ENCODE measurements around the gene BPIFA1. TPM values are rescaled to one million over a fixed set of nuclear protein-coding genes. Genes with fewer than 3 reads are reported as not detected.

The BPIFA1 gene
- total and polyA plus RNA-seq, 2 of the 8 experiments (the other 6 are each of a cell fraction or from before 2014, with no cell fraction given): not detected

GRCh38 chr20:33240923-33241322 lies 5.1 kb downstream of the BPIFA1 start:
- H4K91ac ChIP-seq (replicated peaks; ENCODE audit: insufficient read length, low read length): no peak overlapping the region
- H3K4me1 ChIP-seq (replicated peaks in 1 of 4; ENCODE audit: control insufficient read depth in 3 of 4, insufficient read depth in 4 of 4, low read length in 3 of 4): no peaks in the 10 kb centered on the region
- no peaks in the 10 kb centered on the region for H3K79me2 ChIP-seq (ENCODE audit: control insufficient read depth in 1 of 2, insufficient read depth in 2 of 2, low read length in 2 of 2)
- H3K4me3 ChIP-seq (ENCODE audit: extremely low read depth in 1 of 4, insufficient read depth in 2 of 4, low read depth in 3 of 4, low read length in 4 of 4): no peak overlapping the region
- H4K5ac ChIP-seq (ENCODE audit: insufficient read length, low read depth, low read length): no peak overlapping the region
- H3K4ac ChIP-seq (replicated peaks; ENCODE audit: insufficient read length, low read depth, low read length): no peak overlapping the region
- no peak overlapping the region for H3K4me2 ChIP-seq (ENCODE audit: insufficient read depth in 1 of 2, low read depth in 2 of 2, low read length in 2 of 2)
- no peak overlapping the region for H3K23ac ChIP-seq (ENCODE audit: insufficient read length)
- no peak overlapping the region for H3K14ac ChIP-seq (ENCODE audit: insufficient read length)
- no peaks in the 10 kb centered on the region for H3K36me3 ChIP-seq (ENCODE audit: control insufficient read depth in 2 of 4, insufficient read depth in 4 of 4, low read length in 3 of 4)
- H2BK15ac ChIP-seq (ENCODE audit: low read length): no peak overlapping the region
- WGBS, 2 experiments (ENCODE audit: extremely low coverage in 1 of 2, insufficient coverage in 1 of 2, insufficient read length in 1 of 2, insufficient replicate concordance in 2 of 2, low coverage in 1 of 2, low lambda C conversion rate in 2 of 2, missing lambda C conversion rate in 1 of 2): 83% methylated on average over 5 of the region's 5 CpGs; no CpG with 5 or more reads in 1 of the 2 experiments
- CTCF ChIA-PET (ENCODE audit: partially characterized antibody): interaction anchor here (1.1 kb wide), 1 partner anchor 24 kb away, joined by 3 read pairs; no protein-coding TSS in a partner anchor
- H3K27me3 ChIP-seq (replicated peaks in 1 of 4; ENCODE audit: control insufficient read depth in 3 of 4, extremely low read depth in 1 of 4, insufficient read depth in 3 of 4, low read length in 3 of 4): no peaks in the 10 kb centered on the region
- H3K79me1 ChIP-seq (ENCODE audit: low read depth, low read length): no peaks in the 10 kb centered on the region
- no peak overlapping the region for H2BK5ac ChIP-seq (ENCODE audit: low read depth, low read length)
- H3K9me3 ChIP-seq (ENCODE audit: insufficient read depth in 2 of 2, low read depth in 1 of 2, low read length in 1 of 2): no peaks in the 10 kb centered on the region
- H2BK20ac ChIP-seq (ENCODE audit: low read length): no peak overlapping the region
- DNase-seq (ENCODE audit: low read depth in 1 of 2, low spot score in 2 of 2): no peak
- H3K56ac ChIP-seq (replicated peaks; ENCODE audit: insufficient read length, low read depth, low read length): no peak overlapping the region
- TF ChIP-seq BCL11A (IDR thresholded peaks at IDR 0.05; ENCODE audit: low read depth in 2 of 2, low read length in 2 of 2): no peak
- no peak for TF ChIP-seq RXRA (IDR thresholded peaks at IDR 0.05; ENCODE audit: insufficient read depth, low read depth, low read length)
- TF ChIP-seq ASH2L (IDR thresholded peaks at IDR 0.05; ENCODE audit: low read length): no peak
- TF ChIP-seq KDM5A (IDR thresholded peaks at IDR 0.05; ENCODE audit: low read length): no peak
- TF ChIP-seq MAFK (IDR thresholded peaks at IDR 0.05; ENCODE audit: low read depth, low read length): no peak
- TF ChIP-seq TAF7 (optimal IDR thresholded peaks at IDR 0.05; ENCODE audit: borderline replicate concordance, low read depth, low read length): no peak
- TF ChIP-seq, protein P1, sequence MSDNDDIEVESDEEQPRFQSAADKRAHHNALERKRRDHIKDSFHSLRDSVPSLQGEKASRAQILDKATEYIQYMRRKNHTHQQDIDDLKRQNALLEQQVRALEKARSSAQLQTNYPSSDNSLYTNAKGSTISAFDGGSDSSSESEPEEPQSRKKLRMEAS (IDR thresholded peaks at IDR 0.05): no peak
- no peak for TF ChIP-seq SUZ12 (IDR thresholded peaks at IDR 0.05; ENCODE audit: low read length)
- TF ChIP-seq CHD2 (IDR thresholded peaks at IDR 0.05; ENCODE audit: low read length): no peak
- TF ChIP-seq SIRT6 (IDR thresholded peaks at IDR 0.05; ENCODE audit: low read length): no peak
- TF ChIP-seq SAP30 (IDR thresholded peaks at IDR 0.05; ENCODE audit: insufficient read depth, insufficient replicate concordance, low read length): no peak
- TF ChIP-seq POU5F1 (IDR thresholded peaks at IDR 0.05; ENCODE audit: low read depth, low read length): no peak
- TF ChIP-seq CEBPB (IDR thresholded peaks at IDR 0.05; ENCODE audit: low read depth, low read length): no peak
- TF ChIP-seq TEAD4 (IDR thresholded peaks at IDR 0.05; ENCODE audit: low read depth, low read length): no peak
- TF ChIP-seq TAF1 (IDR thresholded peaks at IDR 0.05; ENCODE audit: low read depth, low read length): no peak
- TF ChIP-seq KDM1A (IDR thresholded peaks at IDR 0.05; ENCODE audit: borderline replicate concordance, low read length): no peak
- no peak overlapping the region for H2AK5ac ChIP-seq (ENCODE audit: low read depth, low read length)
- H3K23me2 ChIP-seq (ENCODE audit: low read depth, low read length): peaks cover 3% of the 10 kb centered on the region; the same call in 1 of the 2 replicates
- H4K20me1 ChIP-seq (replicated peaks in 1 of 2; ENCODE audit: control insufficient read depth in 1 of 2, insufficient read depth in 2 of 2, low read length in 2 of 2): no peaks in the 10 kb centered on the region
- H4K8ac ChIP-seq (ENCODE audit: extremely low read depth, insufficient read depth, low read length): no peak overlapping the region
- no peak overlapping the region for H2BK120ac ChIP-seq (replicated peaks; ENCODE audit: low read depth, low read length)
- H2BK12ac ChIP-seq (ENCODE audit: low read depth, low read length): no peak overlapping the region
- no peak for FAIRE-seq
- H3K9ac ChIP-seq (replicated peaks in 1 of 4; ENCODE audit: extremely low read depth in 1 of 4, low read depth in 3 of 4, low read length in 3 of 4): no peak overlapping the region
- H3K27ac ChIP-seq (ENCODE audit: low read depth, low read length): no peak overlapping the region
- POLR2A ChIA-PET (ENCODE audit: partially characterized antibody): no interaction called here
- no peak overlapping the region for H3K18ac ChIP-seq (ENCODE audit: extremely low read depth, low read length)
- H2AFZ ChIP-seq (ENCODE audit: low read length): no peak overlapping the region
